Measurements from ENCODE around the gene SLC17A5. TPM values are rescaled to one million over a fixed set of nuclear protein-coding genes. Genes with fewer than 3 reads are reported as not detected.
"Not testable (repeated sequence)": the region's sequence is repeated elsewhere in the genome, so short reads cannot be mapped to it uniquely, and the experiment has no call there.

SLC17A5 gene
- total and polyA plus RNA-seq, 2 donors (not counting 1 experiment from before 2014, with no cell fraction given), result 2.1 to 8.0 TPM

DNA sequence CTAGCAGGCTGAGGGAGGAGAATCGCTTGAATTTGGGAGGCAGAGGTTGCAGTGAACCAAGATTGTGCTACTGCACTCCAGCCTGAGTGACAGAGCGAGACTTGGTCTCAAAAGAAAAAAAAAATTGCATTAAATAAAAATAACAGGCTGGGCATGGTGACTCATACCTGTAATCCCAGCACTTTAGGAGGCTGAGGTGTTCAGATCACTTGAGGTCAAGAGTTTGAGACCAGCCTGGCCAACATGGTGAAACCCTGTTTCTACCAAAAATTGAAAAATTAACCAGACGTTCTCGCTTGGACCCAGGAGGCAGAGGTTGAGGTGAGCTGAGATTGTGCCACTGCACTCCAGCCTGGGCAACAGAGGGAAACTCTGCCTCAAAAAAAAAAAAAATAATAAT lies 102.7 kb downstream of the SLC17A5 start:
- intact Hi-C loops (cut with micrococcal nuclease); H3K4me1 ChIP-seq (ENCODE audit: control insufficient read depth in 2 of 2, insufficient read depth in 2 of 2, low read length in 2 of 2); H4K20me1 ChIP-seq (ENCODE audit: control insufficient read depth, insufficient read depth, low read length, poor library complexity, severe bottlenecking); H3K36me3 ChIP-seq (replicated peaks in 1 of 2; ENCODE audit: control extremely low read depth in 1 of 2, control insufficient read depth in 1 of 2, extremely low read depth in 1 of 2, insufficient read depth in 2 of 2, low read length in 1 of 2); H3K27me3 Mint-ChIP-seq; CTCF ChIA-PET; POLR2A ChIA-PET; H3K9me3 ChIP-seq (ENCODE audit: control extremely low read depth in 1 of 3, control insufficient read depth in 2 of 3, insufficient read depth in 1 of 3, low read length in 2 of 3); ATAC-seq (ENCODE audit: low read depth); H3K4me3 ChIP-seq (ENCODE audit: control extremely low read depth in 1 of 5, extremely low read depth in 1 of 5, insufficient read depth in 1 of 5, low read depth in 2 of 5, low read length in 4 of 5); H3K9ac ChIP-seq (ENCODE audit: low read length); H3K27ac Mint-ChIP-seq; H2AFZ ChIP-seq (ENCODE audit: insufficient read depth, low read depth, low read length, poor library complexity, severe bottlenecking); DNase-seq; H3K4me1 Mint-ChIP-seq; H3K4me2 ChIP-seq (replicated peaks; ENCODE audit: low read depth, low read length, poor library complexity, severe bottlenecking); H3K27ac ChIP-seq (ENCODE audit: low read length in 2 of 2); H3K9me3 Mint-ChIP-seq (ENCODE audit: insufficient read depth); H3K4me3 Mint-ChIP-seq; H3K79me2 ChIP-seq (ENCODE audit: control insufficient read depth, insufficient read depth, low read length); H3K27me3 ChIP-seq (replicated peaks in 1 of 4; ENCODE audit: control extremely low read depth in 1 of 4, control insufficient read depth in 3 of 4, insufficient read depth in 4 of 4, low read length in 3 of 4): not testable (repeated sequence)
- WGBS (ENCODE audit: insufficient coverage), result 100% methylated on average over 1 of the region's 4 CpGs

DNA sequence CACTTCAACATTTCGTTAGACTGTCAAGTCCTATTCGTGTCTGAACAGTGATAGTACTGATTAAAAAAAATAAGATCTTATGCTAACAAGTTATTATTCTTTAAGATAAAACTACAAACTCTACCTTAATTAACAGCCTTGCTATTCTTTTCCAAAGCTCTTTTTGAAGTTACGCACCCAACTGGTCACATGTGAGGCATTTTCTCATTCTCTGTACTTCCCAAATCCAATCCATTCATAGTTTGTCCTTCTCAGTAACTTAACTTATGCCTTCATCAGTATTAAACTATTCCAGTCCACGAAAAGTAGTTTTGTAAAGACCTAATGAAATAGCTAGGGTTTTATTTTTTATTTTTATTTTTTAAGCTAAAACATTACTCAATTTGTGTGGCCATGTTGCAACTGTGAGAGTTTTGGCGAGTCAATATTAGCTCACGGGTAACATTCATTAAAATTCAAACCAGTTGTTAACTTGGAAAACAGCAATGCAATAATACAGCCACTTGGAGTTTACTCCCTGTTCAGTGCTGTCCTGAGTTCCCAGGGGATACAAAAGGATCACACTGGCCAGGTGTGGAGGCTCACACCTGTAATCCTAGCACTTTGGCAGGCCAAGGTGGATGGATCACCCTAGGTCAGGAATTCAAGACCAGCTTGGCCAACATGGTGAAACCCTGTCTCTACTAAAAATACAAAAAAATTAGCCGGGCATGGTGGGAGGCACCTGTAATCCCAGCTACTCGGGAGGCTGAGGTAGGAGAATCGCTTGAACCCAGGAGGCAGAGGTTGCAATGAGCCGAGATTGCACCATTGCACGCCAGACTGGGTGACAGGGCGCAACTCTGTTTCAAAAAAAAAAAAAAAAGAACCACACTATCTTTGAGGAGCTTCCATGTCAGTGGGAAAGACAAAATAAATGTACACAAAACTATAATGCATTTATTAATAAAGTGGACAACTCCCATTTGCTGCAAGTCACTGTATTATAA lies 105.0 kb downstream of the SLC17A5 start:
- no peak for TF ChIP-seq EZH2 (IDR thresholded peaks at IDR 0.05; ENCODE audit: borderline replicate concordance, insufficient read depth, low read depth, low read length, poor library complexity, severe bottlenecking)
- TF ChIP-seq, protein P1, sequence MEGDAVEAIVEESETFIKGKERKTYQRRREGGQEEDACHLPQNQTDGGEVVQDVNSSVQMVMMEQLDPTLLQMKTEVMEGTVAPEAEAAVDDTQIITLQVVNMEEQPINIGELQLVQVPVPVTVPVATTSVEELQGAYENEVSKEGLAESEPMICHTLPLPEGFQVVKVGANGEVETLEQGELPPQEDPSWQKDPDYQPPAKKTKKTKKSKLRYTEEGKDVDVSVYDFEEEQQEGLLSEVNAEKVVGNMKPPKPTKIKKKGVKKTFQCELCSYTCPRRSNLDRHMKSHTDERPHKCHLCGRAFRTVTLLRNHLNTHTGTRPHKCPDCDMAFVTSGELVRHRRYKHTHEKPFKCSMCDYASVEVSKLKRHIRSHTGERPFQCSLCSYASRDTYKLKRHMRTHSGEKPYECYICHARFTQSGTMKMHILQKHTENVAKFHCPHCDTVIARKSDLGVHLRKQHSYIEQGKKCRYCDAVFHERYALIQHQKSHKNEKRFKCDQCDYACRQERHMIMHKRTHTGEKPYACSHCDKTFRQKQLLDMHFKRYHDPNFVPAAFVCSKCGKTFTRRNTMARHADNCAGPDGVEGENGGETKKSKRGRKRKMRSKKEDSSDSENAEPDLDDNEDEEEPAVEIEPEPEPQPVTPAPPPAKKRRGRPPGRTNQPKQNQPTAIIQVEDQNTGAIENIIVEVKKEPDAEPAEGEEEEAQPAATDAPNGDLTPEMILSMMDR (IDR thresholded peaks at IDR 0.05), result no peak
- Mint-ChIP-seq H3K4me1 (no peaks in the 10 kb centered on the region), H3K9me3 (ENCODE audit: insufficient read depth) (no peaks in the 10 kb centered on the region), H3K27me3 (no peaks in the 10 kb centered on the region), H3K27ac (no peak overlapping the region), H3K4me3 (no peak overlapping the region)
- no peaks in the 10 kb centered on the region for H3K4me1 ChIP-seq (ENCODE audit: control insufficient read depth in 2 of 2, insufficient read depth in 2 of 2, low read length in 2 of 2)
- ChIA-PET CTCF (interaction anchor here (0.6 to 1.6 kb wide), 2 partner anchors 9 to 34 kb away, joined by 3 to 5 read pairs; no protein-coding TSS in a partner anchor), POLR2A (interaction anchor here (0.5 kb wide), 1 partner anchor 32 kb away, joined by 4 read pairs; no protein-coding TSS in a partner anchor)
- intact Hi-C loops (cut with micrococcal nuclease), result no loop called here
- no peaks in the 10 kb centered on the region for H3K9me3 ChIP-seq (ENCODE audit: control extremely low read depth in 1 of 3, control insufficient read depth in 2 of 3, insufficient read depth in 1 of 3, low read length in 2 of 3)
- H3K36me3 ChIP-seq (replicated peaks in 1 of 2; ENCODE audit: control extremely low read depth in 1 of 2, control insufficient read depth in 1 of 2, extremely low read depth in 1 of 2, insufficient read depth in 2 of 2, low read length in 1 of 2), result no peaks in the 10 kb centered on the region
- H3K4me3 ChIP-seq (ENCODE audit: control extremely low read depth in 1 of 5, extremely low read depth in 1 of 5, insufficient read depth in 1 of 5, low read depth in 2 of 5, low read length in 4 of 5), result no peak overlapping the region
- no peak overlapping the region for H3K27ac ChIP-seq (ENCODE audit: low read length in 2 of 2)
- 93% methylated on average over 3 of the region's 12 CpGs for WGBS (ENCODE audit: insufficient coverage)
- H3K9ac ChIP-seq (ENCODE audit: low read length), result no peak overlapping the region
- H2AFZ ChIP-seq (ENCODE audit: insufficient read depth, low read depth, low read length, poor library complexity, severe bottlenecking), result no peak overlapping the region
- H3K4me2 ChIP-seq (replicated peaks; ENCODE audit: low read depth, low read length, poor library complexity, severe bottlenecking), result no peak overlapping the region
- H3K27me3 ChIP-seq (replicated peaks in 1 of 4; ENCODE audit: control extremely low read depth in 1 of 4, control insufficient read depth in 3 of 4, insufficient read depth in 4 of 4, low read length in 3 of 4), result no peaks in the 10 kb centered on the region
- DNase-seq (no peak), ATAC-seq (ENCODE audit: low read depth) (no peak)
- H3K79me2 ChIP-seq (ENCODE audit: control insufficient read depth, insufficient read depth, low read length), result no peaks in the 10 kb centered on the region
- no peaks in the 10 kb centered on the region for H4K20me1 ChIP-seq (ENCODE audit: control insufficient read depth, insufficient read depth, low read length, poor library complexity, severe bottlenecking)
